ENCODE measurements around the gene WDR48. TPM values are rescaled to one million over a fixed set of nuclear protein-coding genes. Genes with fewer than 3 reads are reported as not detected.
A peak's percentile ranks its signal among the peaks of the same experiment; 100 is the strongest.

The WDR48 gene
- total RNA-seq, 1 donor from 2014 or later: 33.6 TPM

DNA sequence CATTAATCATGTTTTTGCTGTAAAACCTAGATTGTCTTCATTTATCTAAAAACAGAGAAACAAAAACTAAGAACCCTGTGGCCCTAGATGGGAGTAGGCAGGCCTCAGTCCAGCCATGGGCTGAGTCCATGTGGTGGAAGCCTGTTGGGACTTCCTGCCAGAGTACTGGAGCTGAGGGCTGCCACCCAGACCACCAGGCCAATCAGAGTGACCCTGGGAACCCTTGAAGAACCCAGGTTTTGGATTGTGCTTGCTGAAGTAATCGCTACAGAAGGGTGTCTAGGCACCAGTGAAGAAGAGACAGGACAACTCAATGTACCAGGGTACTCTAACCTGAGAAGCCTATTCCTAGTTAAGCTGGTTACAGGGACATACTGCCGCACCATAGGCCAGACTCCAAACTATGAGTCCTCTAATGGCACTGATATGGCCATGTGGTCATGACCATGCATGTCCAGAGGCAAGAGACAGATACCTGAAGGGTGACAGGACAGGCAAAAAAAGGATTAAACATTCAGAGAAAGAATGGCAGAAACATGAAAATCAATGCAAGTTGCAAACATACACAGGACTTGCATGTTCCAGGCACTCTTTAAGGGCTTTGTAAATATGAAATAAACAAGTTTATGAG is 88.6 kb downstream of the WDR48 start:
- no peak for TF ChIP-seq CTCF (IDR thresholded peaks at IDR 0.05; ENCODE audit: borderline replicate concordance)
- H3K9me3 ChIP-seq (replicated peaks): no peaks in the 10 kb centered on the region
- DNase-seq: no peak
- intact Hi-C loops (cut with micrococcal nuclease): no loop called here
- H3K27me3 ChIP-seq (ENCODE audit: low read depth): no peaks in the 10 kb centered on the region
- H3K4me3 ChIP-seq: no peak overlapping the region
- H3K4me1 ChIP-seq: peaks cover 82% of the 10 kb centered on the region
- peaks cover 54% of the 10 kb centered on the region for H3K36me3 ChIP-seq
- H3K27ac ChIP-seq (replicated peaks): peak overlapping the region; percentile 66

DNA sequence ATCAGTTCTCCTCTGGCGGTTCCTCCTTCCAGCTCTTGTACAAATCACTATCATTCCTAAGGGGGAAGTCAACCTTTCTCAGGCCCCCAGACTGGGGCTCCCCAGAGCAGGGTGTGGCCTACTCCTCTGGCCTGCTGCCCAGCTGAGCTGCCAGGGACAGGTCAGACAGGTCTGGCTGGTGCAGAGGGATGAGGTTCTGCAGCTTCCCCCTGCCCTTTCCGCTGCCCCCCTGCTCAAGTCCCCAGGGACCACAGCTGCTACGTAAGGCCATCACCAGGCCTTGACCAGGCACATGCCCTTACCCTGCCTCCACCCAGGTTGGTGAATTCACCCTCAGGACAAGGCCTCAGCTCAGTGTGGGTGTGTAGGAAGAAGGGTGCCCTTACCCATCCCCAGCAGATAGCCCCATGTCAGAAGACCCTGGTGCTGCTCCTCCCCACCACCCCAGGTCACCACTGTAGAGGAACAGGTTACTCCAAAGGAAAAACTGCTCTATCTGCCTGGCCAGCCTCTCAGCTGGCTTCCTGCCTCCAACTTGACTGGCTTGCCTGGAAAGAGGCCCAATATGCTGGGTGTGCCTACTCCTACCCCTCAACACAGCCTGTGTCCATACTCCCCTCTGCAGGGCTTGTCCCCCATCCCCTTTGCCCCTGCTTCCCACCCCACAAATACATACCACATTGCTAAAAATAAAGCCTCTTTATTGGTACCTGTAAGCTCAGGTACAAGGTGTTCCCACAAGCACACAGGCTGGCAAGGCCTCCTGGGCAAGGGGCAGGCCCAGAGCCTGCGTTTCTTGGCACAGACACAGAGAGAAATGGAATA is 89.6 kb downstream of the WDR48 start:
- H3K27ac ChIP-seq (replicated peaks): peak overlapping the region; percentile 66
- intact Hi-C loops (cut with micrococcal nuclease): no loop called here

GRCh38 chr3:39142067-39142466 is 90.3 kb downstream of the WDR48 start:
- H3K27me3 ChIP-seq (ENCODE audit: low read depth): no peaks in the 10 kb centered on the region
- peaks cover 82% of the 10 kb centered on the region for H3K4me1 ChIP-seq
- H3K36me3 ChIP-seq: peaks cover 63% of the 10 kb centered on the region
- DNase-seq: no peak
- TF ChIP-seq CTCF (IDR thresholded peaks at IDR 0.05; ENCODE audit: borderline replicate concordance): no peak
- H3K4me3 ChIP-seq: no peak overlapping the region
- H3K9me3 ChIP-seq (replicated peaks): no peaks in the 10 kb centered on the region
- intact Hi-C loops (cut with micrococcal nuclease): no loop called here
- peak overlapping the region; percentile 66 for H3K27ac ChIP-seq (replicated peaks)

More for the DNA sequence above, 89.6 kb downstream of the WDR48 start:
- Histone ChIP-seq H3K9me3 (replicated peaks) (no peaks in the 10 kb centered on the region), H3K27me3 (ENCODE audit: low read depth) (no peaks in the 10 kb centered on the region), H3K36me3 (peaks cover 63% of the 10 kb centered on the region), H3K4me3 (no peak overlapping the region), H3K4me1 (peaks cover 82% of the 10 kb centered on the region)
- no peak for TF ChIP-seq CTCF (IDR thresholded peaks at IDR 0.05; ENCODE audit: borderline replicate concordance)
- no peak for DNase-seq

- H3K4me3 ChIP-seq: no peak overlapping the region
- no peaks in the 10 kb centered on the region for H3K9me3 ChIP-seq (replicated peaks)
- H3K36me3 ChIP-seq: peaks cover 59% of the 10 kb centered on the region
- DNase-seq: no peak
- H3K4me1 ChIP-seq: peaks cover 91% of the 10 kb centered on the region
- intact Hi-C loops (cut with micrococcal nuclease): no loop called here
- TF ChIP-seq CTCF (IDR thresholded peaks at IDR 0.05; ENCODE audit: borderline replicate concordance): no peak
- H3K27me3 ChIP-seq (ENCODE audit: low read depth): no peaks in the 10 kb centered on the region
- H3K27ac ChIP-seq (replicated peaks): peak overlapping the region; percentile 66
Measured at GRCh38 chr3:39143051-39143885, 91.5 kb downstream of the WDR48 start.

DNA sequence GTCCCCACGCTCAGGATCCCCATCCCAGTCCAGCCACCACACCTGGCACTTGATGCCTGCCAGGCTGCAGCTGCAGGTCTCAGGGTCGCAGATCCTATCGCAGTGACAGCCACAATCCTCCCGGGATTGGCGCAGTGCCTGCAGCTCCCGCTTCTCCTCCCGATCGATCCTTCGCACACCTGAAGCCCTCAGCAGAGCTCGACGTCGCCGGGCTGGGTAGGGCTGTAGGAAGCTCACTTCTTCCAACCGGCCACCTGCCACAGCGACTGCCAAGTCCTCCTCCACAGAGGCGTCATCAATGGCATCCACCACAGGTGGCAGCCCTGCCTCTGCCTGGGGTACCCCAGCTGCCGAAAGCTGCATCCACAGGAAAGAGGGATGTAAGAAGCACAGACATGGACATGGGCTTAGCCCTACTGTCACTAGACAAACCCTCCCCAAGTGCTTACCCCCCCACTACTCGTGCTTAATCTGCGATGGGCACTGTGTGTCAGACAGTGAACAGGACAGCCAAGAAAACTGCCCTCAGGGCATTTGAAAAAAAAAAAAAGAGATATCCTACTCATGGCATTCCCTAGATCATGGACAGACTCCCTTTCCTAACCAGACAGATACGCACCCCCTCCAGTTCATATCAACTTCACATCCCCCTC is 92.4 kb downstream of the WDR48 start:
- Histone ChIP-seq H3K27ac (replicated peaks) (no peak overlapping the region), H3K4me1 (peaks cover 92% of the 10 kb centered on the region), H3K36me3 (peaks cover 59% of the 10 kb centered on the region), H3K9me3 (replicated peaks) (no peaks in the 10 kb centered on the region), H3K4me3 (no peak overlapping the region), H3K27me3 (ENCODE audit: low read depth) (no peaks in the 10 kb centered on the region)
- no peak for DNase-seq
- intact Hi-C loops (cut with micrococcal nuclease): no loop called here
- TF ChIP-seq CTCF (IDR thresholded peaks at IDR 0.05; ENCODE audit: borderline replicate concordance): no peak
